Kidney (tissue), 14 donors: ENCODE results near the gene RBM14. TPM values are rescaled to one million over a fixed set of nuclear protein-coding genes. Genes with fewer than 3 reads are reported as not detected.
A peak's percentile ranks its signal among the peaks of the same experiment; 100 is the strongest.
"Not testable (repeated sequence)": the region's sequence is repeated elsewhere in the genome, so short reads cannot be mapped to it uniquely, and the experiment has no call there.

Source experiments
- DNase-seq, 5 donors: peaks; one replicate each; pipeline ENCODE4 v3.0.0-alpha.2; 2013 to 2020
- FAIRE-seq: peaks from 2 replicates; lab custom pipeline; 2012; peaks lifted over from hg19 to GRCh38; lab: Jason Lieb, UNC
- H3K27ac ChIP-seq, 2 donors: one replicate each; pipeline ENCODE4 v1.7.0; 2013; ENCODE audit warnings: low read depth in 2 of 2, low read length in 2 of 2, inconsistent platforms in 1 of 2
- H3K27me3 ChIP-seq: one replicate; pipeline ENCODE4 v1.7.1; 2013; ENCODE audit warnings: low read length, inconsistent platforms; ENCODE audit not compliant: control insufficient read depth, insufficient read depth
- H3K36me3 ChIP-seq, 3 donors: one replicate each; pipeline versions ENCODE4 v1.7.0 to v1.7.1; 2013; ENCODE audit warnings: low read length in 3 of 3, control low read depth in 1 of 3, inconsistent platforms in 1 of 3; ENCODE audit not compliant: insufficient read depth in 3 of 3, control insufficient read depth in 2 of 3
- H3K4me1 ChIP-seq, 3 donors: one replicate each; pipeline versions ENCODE4 v1.7.0 to v1.7.1; 2013; ENCODE audit warnings: low read length in 3 of 3, inconsistent platforms in 1 of 3, low read depth in 1 of 3; ENCODE audit not compliant: control insufficient read depth in 2 of 3, insufficient read depth in 2 of 3
- H3K4me3 ChIP-seq, 3 donors: one replicate each; pipeline versions ENCODE4 v1.7.0 to v1.8.1; 2013; ENCODE audit warnings: low read length in 3 of 3, control low read depth in 1 of 3, inconsistent platforms in 1 of 3
- H3K9ac ChIP-seq, 3 donors: one replicate each; pipeline versions ENCODE4 v1.7.0 to v1.7.1; 2013; ENCODE audit warnings: low read length in 3 of 3, control low read depth in 1 of 3, inconsistent platforms in 1 of 3
- H3K9me3 ChIP-seq, 3 donors: one replicate each; pipeline versions ENCODE4 v1.7.0 to v1.7.1; 2013; ENCODE audit warnings: low read length in 3 of 3, control low read depth in 1 of 3, inconsistent platforms in 1 of 3; ENCODE audit not compliant: control insufficient read depth in 2 of 3, insufficient read depth in 1 of 3
- CTCF ChIP-seq: IDR thresholded peaks from 3 replicates; pipeline ENCODE4 v1.5.1; 2012; ENCODE audit warnings: mild to moderate bottlenecking, moderate library complexity, borderline replicate concordance; ENCODE audit not compliant: insufficient read depth; ENCODE audit errors: extremely low read depth
- intact Hi-C: fragments of 100-400 bp; cut with DNase I; formaldehyde crosslinking; loops from one replicate; pipeline ENCODE4 v1.11.1; 2022
- polyA plus RNA-seq: library from polyadenylated mRNA; stranded (reverse); fragments of 350-450 nt; fragmentation: Illumina TruSeq; extraction: RNeasy Lipid Tissue Mini Kit (QIAGEN cat#74804); gene quantifications from one replicate; pipeline ENCODE4 v1.2.3, GENCODE V29; 2014; ENCODE audit warnings: low read depth, low replicate concordance; ENCODE audit not compliant: insufficient read depth
- total RNA-seq: library from RNA; stranded (reverse); fragmentation: NEBNext Ultra II Directional; extraction: Animal tissue kit (Norgen Biotek cat#: 25700); gene quantifications from one replicate; pipeline ENCODE4 v1.2.1, GENCODE V29; 2021
- donor health status: control.
- donor health status: control.
- donor health status: control.
- donor health status: control.
- donor health status: control.
- donor health status: DM: yes; HTN: yes; CAD: no.
- donor health status: Normal renal cell carcinoma (clear cell type).

RBM14 gene
- total and polyA plus RNA-seq, 2 donors from 2014 or later = 35.9 to 80.6 TPM

- DNase-seq (no peak), FAIRE-seq (no peak)
- Histone ChIP-seq H3K4me1 (peaks cover 0 to 10% (median 8%) of the 10 kb centered on the region in 3 donors), H3K4me3 (no peak overlapping the region), H3K27ac (no peak overlapping the region), H3K9ac (no peak overlapping the region), H3K9me3 (no peaks in the 10 kb centered on the region), H3K27me3 (no peaks in the 10 kb centered on the region), H3K36me3 (no peaks in the 10 kb centered on the region)
- no peak for TF ChIP-seq CTCF
- intact Hi-C loops = no loop called here
These were observed 45.6 kb upstream of the RBM14 start for GRCh38 chr11:66570850-66571180.

- intact Hi-C loops = no loop called here
- no peaks in the 10 kb centered on the region for H3K9me3 ChIP-seq
- H3K27me3 ChIP-seq = no peaks in the 10 kb centered on the region
- H3K4me1 ChIP-seq = peaks cover 0 to 2% (median 0%) of the 10 kb centered on the region in 3 donors
- peak; percentile 82 to 87 (median 85) for DNase-seq
- H3K27ac ChIP-seq = no peak overlapping the region
- no peak overlapping the region for H3K4me3 ChIP-seq
- peak; percentile 80 for TF ChIP-seq CTCF
- H3K36me3 ChIP-seq = no peaks in the 10 kb centered on the region
- H3K9ac ChIP-seq = no peak overlapping the region
- FAIRE-seq = no peak
These were observed 37.3 kb upstream of the RBM14 start for GRCh38 chr11:66579017-66579606.

DNA sequence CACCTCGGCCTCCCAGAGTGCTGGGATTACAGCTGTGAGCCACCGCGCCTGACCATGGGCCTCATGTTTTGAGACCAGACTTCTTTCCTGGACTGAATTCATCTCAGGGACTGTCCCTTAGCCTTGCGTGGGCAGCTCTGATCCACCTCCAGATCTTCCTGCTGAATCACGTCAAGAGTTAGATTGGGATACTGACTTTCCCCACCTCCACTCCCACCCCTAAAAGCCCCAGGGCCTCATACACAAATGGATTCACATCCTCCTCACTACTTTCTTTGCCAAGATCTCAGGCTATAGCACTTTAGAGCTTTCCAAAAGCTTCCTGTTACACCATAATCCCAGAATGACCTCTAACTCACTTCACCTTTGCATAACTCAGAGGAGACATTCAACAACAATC is 35.6 kb upstream of the RBM14 start:
- no peaks in the 10 kb centered on the region for H3K27me3 ChIP-seq
- DNase-seq (no peak), FAIRE-seq (no peak)
- H3K9ac ChIP-seq = no peak overlapping the region
- no peak overlapping the region for H3K27ac ChIP-seq
- H3K36me3 ChIP-seq = no peaks in the 10 kb centered on the region
- peaks cover 0 to 2% (median 0%) of the 10 kb centered on the region in 3 donors for H3K4me1 ChIP-seq
- H3K9me3 ChIP-seq = no peaks in the 10 kb centered on the region
- TF ChIP-seq CTCF = no peak
- H3K4me3 ChIP-seq = no peak overlapping the region
- intact Hi-C loops = no loop called here

GRCh38 chr11:66581261-66581660 is 35.2 kb upstream of the RBM14 start:
- no peaks in the 10 kb centered on the region for H3K9me3 ChIP-seq
- no peak for FAIRE-seq

DNA sequence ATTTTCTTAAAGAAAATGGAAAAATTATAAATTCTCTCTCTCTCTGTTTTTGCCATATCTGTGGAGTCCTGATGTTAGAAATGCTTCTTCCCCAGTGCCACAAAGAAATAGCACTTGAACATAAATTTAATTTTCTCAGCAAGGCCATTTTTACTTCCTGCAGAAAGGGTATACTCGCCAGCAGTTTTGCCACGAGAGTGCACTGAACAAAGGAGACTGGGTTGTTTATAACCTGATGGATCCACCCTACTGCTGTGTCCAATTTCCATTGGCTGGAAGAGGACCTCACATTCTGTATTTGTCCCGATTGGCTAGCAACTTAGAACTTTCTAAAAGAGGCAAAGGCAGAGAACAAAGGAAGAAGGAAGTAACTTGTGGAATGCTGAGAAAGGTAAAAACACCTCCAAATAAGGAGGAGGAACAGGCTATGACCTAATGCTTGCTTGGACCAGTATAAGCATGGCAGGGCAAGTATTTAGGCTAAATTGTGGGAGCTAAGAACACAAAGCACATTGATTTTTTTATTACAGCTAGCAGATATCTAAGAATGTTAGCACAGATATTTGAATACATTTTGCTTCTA is 33.8 kb upstream of the RBM14 start:
- H3K9ac ChIP-seq, intact Hi-C loops, H3K27me3 ChIP-seq, H3K4me1 ChIP-seq, H3K27ac ChIP-seq, FAIRE-seq, H3K4me3 ChIP-seq, H3K36me3 ChIP-seq, H3K9me3 ChIP-seq, DNase-seq: not testable (repeated sequence)

More at GRCh38 chr11:66581261-66581660, 35.2 kb upstream of the RBM14 start:
- intact Hi-C loops = no loop called here
- DNase-seq = no peak
- no peak for TF ChIP-seq CTCF
- H3K36me3 ChIP-seq = no peaks in the 10 kb centered on the region
- no peak overlapping the region for H3K27ac ChIP-seq
- H3K9ac ChIP-seq = no peak overlapping the region
- peaks cover 0 to 2% (median 0%) of the 10 kb centered on the region in 3 donors for H3K4me1 ChIP-seq
- no peak overlapping the region for H3K4me3 ChIP-seq
- no peaks in the 10 kb centered on the region for H3K27me3 ChIP-seq
